ENCODE measurements around the gene RPAIN. TPM values are rescaled to one million over a fixed set of nuclear protein-coding genes. Genes with fewer than 3 reads are reported as not detected.

The RPAIN gene
- polyA plus RNA-seq, 1 donor from 2014 or later, result 451 TPM

DNA sequence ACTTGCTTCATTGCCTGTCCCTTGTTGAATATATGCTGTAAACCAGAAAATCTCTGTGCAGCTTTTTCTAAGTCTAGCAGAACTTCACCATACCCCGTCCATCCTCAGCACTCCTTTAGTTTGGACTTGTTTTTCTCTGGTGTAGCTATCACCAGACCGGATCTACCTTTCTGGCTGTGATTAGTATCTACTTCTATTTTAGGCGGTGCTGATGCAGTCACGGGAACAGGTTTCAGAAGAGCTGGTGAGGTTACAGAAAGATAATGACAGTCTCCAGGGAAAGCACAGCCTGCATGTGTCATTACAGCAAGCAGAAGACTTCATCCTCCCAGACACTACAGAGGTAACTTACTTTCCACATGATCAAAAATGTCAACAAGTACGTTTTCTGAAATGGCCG is 46.9 kb upstream of the RPAIN start:
- H3K79me2 ChIP-seq (replicated peaks; ENCODE audit: insufficient read depth, low read length), result no peaks in the 10 kb centered on the region
- no peaks in the 10 kb centered on the region for H3K9me2 ChIP-seq (ENCODE audit: insufficient read depth, low read length)
- H3K27ac ChIP-seq (ENCODE audit: low read length), result no peak overlapping the region
- no peak overlapping the region for H3K4me3 ChIP-seq (ENCODE audit: low read length)
- H4K20me1 ChIP-seq (ENCODE audit: insufficient read depth), result no peaks in the 10 kb centered on the region
- no peak overlapping the region for H2AFZ ChIP-seq (ENCODE audit: low read depth, low read length)
- no peaks in the 10 kb centered on the region for H3K9me3 ChIP-seq (ENCODE audit: low read length)
- H3F3A ChIP-seq (ENCODE audit: insufficient read depth, low read length, poor library complexity, severe bottlenecking), result no peaks in the 10 kb centered on the region
- peaks cover 12% of the 10 kb centered on the region for H3K36me3 ChIP-seq (ENCODE audit: insufficient read depth, low read length)
- H3K4me2 ChIP-seq (ENCODE audit: low read length), result no peak overlapping the region
- TF ChIP-seq, protein P1, sequence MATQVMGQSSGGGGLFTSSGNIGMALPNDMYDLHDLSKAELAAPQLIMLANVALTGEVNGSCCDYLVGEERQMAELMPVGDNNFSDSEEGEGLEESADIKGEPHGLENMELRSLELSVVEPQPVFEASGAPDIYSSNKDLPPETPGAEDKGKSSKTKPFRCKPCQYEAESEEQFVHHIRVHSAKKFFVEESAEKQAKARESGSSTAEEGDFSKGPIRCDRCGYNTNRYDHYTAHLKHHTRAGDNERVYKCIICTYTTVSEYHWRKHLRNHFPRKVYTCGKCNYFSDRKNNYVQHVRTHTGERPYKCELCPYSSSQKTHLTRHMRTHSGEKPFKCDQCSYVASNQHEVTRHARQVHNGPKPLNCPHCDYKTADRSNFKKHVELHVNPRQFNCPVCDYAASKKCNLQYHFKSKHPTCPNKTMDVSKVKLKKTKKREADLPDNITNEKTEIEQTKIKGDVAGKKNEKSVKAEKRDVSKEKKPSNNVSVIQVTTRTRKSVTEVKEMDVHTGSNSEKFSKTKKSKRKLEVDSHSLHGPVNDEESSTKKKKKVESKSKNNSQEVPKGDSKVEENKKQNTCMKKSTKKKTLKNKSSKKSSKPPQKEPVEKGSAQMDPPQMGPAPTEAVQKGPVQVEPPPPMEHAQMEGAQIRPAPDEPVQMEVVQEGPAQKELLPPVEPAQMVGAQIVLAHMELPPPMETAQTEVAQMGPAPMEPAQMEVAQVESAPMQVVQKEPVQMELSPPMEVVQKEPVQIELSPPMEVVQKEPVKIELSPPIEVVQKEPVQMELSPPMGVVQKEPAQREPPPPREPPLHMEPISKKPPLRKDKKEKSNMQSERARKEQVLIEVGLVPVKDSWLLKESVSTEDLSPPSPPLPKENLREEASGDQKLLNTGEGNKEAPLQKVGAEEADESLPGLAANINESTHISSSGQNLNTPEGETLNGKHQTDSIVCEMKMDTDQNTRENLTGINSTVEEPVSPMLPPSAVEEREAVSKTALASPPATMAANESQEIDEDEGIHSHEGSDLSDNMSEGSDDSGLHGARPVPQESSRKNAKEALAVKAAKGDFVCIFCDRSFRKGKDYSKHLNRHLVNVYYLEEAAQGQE (IDR thresholded peaks at IDR 0.05; ENCODE audit: borderline replicate concordance), result no peak
- no peak for TF ChIP-seq EZH2 (IDR thresholded peaks at IDR 0.05; ENCODE audit: borderline replicate concordance, insufficient read depth, low read length, poor library complexity, severe bottlenecking)
- TF ChIP-seq TAF1 (IDR thresholded peaks at IDR 0.05; ENCODE audit: low read depth), result no peak
- TF ChIP-seq SMC3 (conservative IDR thresholded peaks at IDR 0.05; ENCODE audit: poor library complexity), result no peak
- H3K9ac ChIP-seq (ENCODE audit: low read length), result no peak overlapping the region
- H3K27me3 ChIP-seq (ENCODE audit: insufficient read depth, low read depth, low read length), result no peaks in the 10 kb centered on the region

GRCh38 chr17:5378566-5379207 is 41.3 kb upstream of the RPAIN start:
- Histone ChIP-seq H3K4me2 (ENCODE audit: low read length) (no peak overlapping the region), H3K4me3 (ENCODE audit: low read length) (no peak overlapping the region), H2AFZ (ENCODE audit: low read depth, low read length) (no peak overlapping the region), H3K9ac (ENCODE audit: low read length) (no peak overlapping the region), H4K20me1 (ENCODE audit: insufficient read depth) (no peaks in the 10 kb centered on the region), H3K9me3 (ENCODE audit: low read length) (no peaks in the 10 kb centered on the region), H3K27ac (ENCODE audit: low read length) (no peak overlapping the region), H3K36me3 (ENCODE audit: insufficient read depth, low read length) (peaks cover 3% of the 10 kb centered on the region), H3K79me2 (replicated peaks; ENCODE audit: insufficient read depth, low read length) (no peaks in the 10 kb centered on the region), H3K27me3 (ENCODE audit: insufficient read depth, low read depth, low read length) (no peaks in the 10 kb centered on the region), H3K9me2 (ENCODE audit: insufficient read depth, low read length) (no peaks in the 10 kb centered on the region), H3F3A (ENCODE audit: insufficient read depth, low read length, poor library complexity, severe bottlenecking) (no peaks in the 10 kb centered on the region)
- TF ChIP-seq, protein P1 (IDR thresholded peaks at IDR 0.05; ENCODE audit: borderline replicate concordance), result no peak
- TF ChIP-seq RAD21 (conservative IDR thresholded peaks at IDR 0.05), result no peak
- TF ChIP-seq TAF1 (IDR thresholded peaks at IDR 0.05; ENCODE audit: low read depth), result no peak
- no peak for TF ChIP-seq EZH2 (IDR thresholded peaks at IDR 0.05; ENCODE audit: borderline replicate concordance, insufficient read depth, low read length, poor library complexity, severe bottlenecking)
- TF ChIP-seq, protein P2, sequence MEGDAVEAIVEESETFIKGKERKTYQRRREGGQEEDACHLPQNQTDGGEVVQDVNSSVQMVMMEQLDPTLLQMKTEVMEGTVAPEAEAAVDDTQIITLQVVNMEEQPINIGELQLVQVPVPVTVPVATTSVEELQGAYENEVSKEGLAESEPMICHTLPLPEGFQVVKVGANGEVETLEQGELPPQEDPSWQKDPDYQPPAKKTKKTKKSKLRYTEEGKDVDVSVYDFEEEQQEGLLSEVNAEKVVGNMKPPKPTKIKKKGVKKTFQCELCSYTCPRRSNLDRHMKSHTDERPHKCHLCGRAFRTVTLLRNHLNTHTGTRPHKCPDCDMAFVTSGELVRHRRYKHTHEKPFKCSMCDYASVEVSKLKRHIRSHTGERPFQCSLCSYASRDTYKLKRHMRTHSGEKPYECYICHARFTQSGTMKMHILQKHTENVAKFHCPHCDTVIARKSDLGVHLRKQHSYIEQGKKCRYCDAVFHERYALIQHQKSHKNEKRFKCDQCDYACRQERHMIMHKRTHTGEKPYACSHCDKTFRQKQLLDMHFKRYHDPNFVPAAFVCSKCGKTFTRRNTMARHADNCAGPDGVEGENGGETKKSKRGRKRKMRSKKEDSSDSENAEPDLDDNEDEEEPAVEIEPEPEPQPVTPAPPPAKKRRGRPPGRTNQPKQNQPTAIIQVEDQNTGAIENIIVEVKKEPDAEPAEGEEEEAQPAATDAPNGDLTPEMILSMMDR (IDR thresholded peaks at IDR 0.05; ENCODE audit: poor library complexity, severe bottlenecking), result no peak
- no peak for TF ChIP-seq SMC3 (conservative IDR thresholded peaks at IDR 0.05; ENCODE audit: poor library complexity)
- no peak for TF ChIP-seq POLR2AphosphoS5 (IDR thresholded peaks at IDR 0.05)
- no peak for TF ChIP-seq EP300 (conservative IDR thresholded peaks at IDR 0.05; ENCODE audit: poor library complexity, severe bottlenecking)
